ENCODE results near the gene PTPRA.
"Not testable (repeated sequence)": the region's sequence is repeated elsewhere in the genome, so short reads cannot be mapped to it uniquely, and the experiment has no call there.

Gene PTPRA

GRCh38 chr20:3003416-3003815 is 130.1 kb downstream of the PTPRA start:
- no peak for DNase-seq

GRCh38 chr20:3010985-3011723 is 137.9 kb downstream of the PTPRA start:
- DNase-seq = no peak

- DNase-seq = no peak
Measured at GRCh38 chr20:3011752-3012151, 138.5 kb downstream of the PTPRA start.

GRCh38 chr20:3013771-3014170 is 140.5 kb downstream of the PTPRA start:
- DNase-seq = no peak

- DNase-seq = no peak
Measured at GRCh38 chr20:3014179-3014578, 140.9 kb downstream of the PTPRA start.

- no peak for DNase-seq
Measured at GRCh38 chr20:3014662-3015061, 141.4 kb downstream of the PTPRA start.

- not testable (repeated sequence) for DNase-seq
Measured at GRCh38 chr20:3015302-3015701, 142.0 kb downstream of the PTPRA start.

- DNase-seq = no peak
Measured at GRCh38 chr20:3021327-3021726, 148.0 kb downstream of the PTPRA start.

GRCh38 chr20:3021777-3022176 is 148.5 kb downstream of the PTPRA start:
- no peak for DNase-seq

- DNase-seq = not testable (repeated sequence)
Measured at GRCh38 chr20:3022559-3023490, 149.5 kb downstream of the PTPRA start.

GRCh38 chr20:3027987-3028386 is 154.7 kb downstream of the PTPRA start:
- no peak for DNase-seq

- no peak for DNase-seq
Measured at GRCh38 chr20:3031524-3032147, 158.4 kb downstream of the PTPRA start.

GRCh38 chr20:3032624-3033023 is 159.3 kb downstream of the PTPRA start:
- no peak for DNase-seq

- no peak for DNase-seq
Measured at GRCh38 chr20:3037654-3038053, 164.4 kb downstream of the PTPRA start.

GRCh38 chr20:3038454-3038853 is 165.2 kb downstream of the PTPRA start:
- no peak for DNase-seq

GRCh38 chr20:3039426-3039825 is 166.1 kb downstream of the PTPRA start:
- DNase-seq = no peak

GRCh38 chr20:3040086-3040485 is 166.8 kb downstream of the PTPRA start:
- DNase-seq = no peak

GRCh38 chr20:3041854-3042409 is 168.7 kb downstream of the PTPRA start:
- no peak for DNase-seq

GRCh38 chr20:3042625-3043024 is 169.3 kb downstream of the PTPRA start:
- no peak for DNase-seq

GRCh38 chr20:3043322-3043721 is 170.0 kb downstream of the PTPRA start, which contains the start of gene GNRH2:
GNRH2 (plus strand) TSS chr20:3043622; CDS start chr20:3044415, 793 bp downstream.
- DNase-seq = no peak

GRCh38 chr20:3044336-3044965 is 171.2 kb downstream of the PTPRA start:
- no peak for DNase-seq

- peak; percentile 75 for DNase-seq
Measured at GRCh38 chr20:3045042-3045815, 171.9 kb downstream of the PTPRA start.

All from T1000 (cell line).